Endothelial cell of umbilical vein (primary cell): ENCODE data around the gene PKP4. TPM values are rescaled to one million over a fixed set of nuclear protein-coding genes. Genes with fewer than 3 reads are reported as not detected.

Experiments used
- BruUV-seq: library from RNA; stranded (reverse); fragments of 400-500 nt; replicated peaks from 2 replicates; lab custom pipeline; 2021; lab: Mats Ljungman, UMichigan
- CTCF ChIA-PET: fragments of 300-600, 350-600 bp; sonication (Branson Sonifier 250); formaldehyde crosslinking; loops from one replicate; lab custom pipeline; 2021; ENCODE audit warnings: antibody characterized with exemption, inconsistent platforms; lab: Charles Lee
- POLR2A ChIA-PET: fragments of 300-600, 350-600 bp; sonication (Branson Sonifier 250); formaldehyde crosslinking; loops from one replicate; lab custom pipeline; 2021; ENCODE audit warnings: antibody characterized with exemption, inconsistent platforms; lab: Charles Lee
- DNase-seq: peaks from one replicate; pipeline ENCODE4 v3.0.0-alpha.2; 2011; ENCODE audit warnings: low read depth, low spot score
- FAIRE-seq: peaks from 2 replicates; lab custom pipeline; 2011; peaks lifted over from hg19 to GRCh38; lab: Jason Lieb, UNC
- H2AFZ ChIP-seq: 2 replicates; pipeline ENCODE4 v1.6.0; 2012; ENCODE audit warnings: low read depth, low read length, control low read depth, inconsistent platforms
- H3K27ac ChIP-seq: 2 replicates; pipeline ENCODE4 v1.5.1; 2011; ENCODE audit warnings: low read depth, mild to moderate bottlenecking, control low read depth, low read length, moderate library complexity; ENCODE audit not compliant: insufficient read depth
- H3K27me3 ChIP-seq, 2 experiments: 2 replicates each; pipeline versions ENCODE4 v1.6.0 to v1.6.1; 2011; ENCODE audit warnings: low read length in 2 of 2, mixed read lengths in 1 of 2; ENCODE audit not compliant: control insufficient read depth in 2 of 2, insufficient read depth in 2 of 2
- H3K36me3 ChIP-seq, 2 experiments: 2 replicates in 1 of 2; 3 replicates in 1 of 2; pipeline ENCODE4 v1.5.1; 2011; ENCODE audit warnings: low read length in 2 of 2, mild to moderate bottlenecking in 1 of 2, moderate library complexity in 1 of 2; ENCODE audit not compliant: control insufficient read depth in 2 of 2, insufficient read depth in 2 of 2; ENCODE audit errors: extremely low read depth in 1 of 2
- H3K4me1 ChIP-seq: 3 replicates; pipeline ENCODE4 v1.5.1; 2011; ENCODE audit warnings: mild to moderate bottlenecking, low read length; ENCODE audit not compliant: control insufficient read depth, insufficient read depth; ENCODE audit errors: extremely low read depth
- H3K4me2 ChIP-seq: 2 replicates; pipeline ENCODE4 v1.6.1; 2011; ENCODE audit warnings: low read length, control low read depth, mixed read lengths; ENCODE audit not compliant: insufficient read depth
- H3K4me3 ChIP-seq, 3 experiments: fragments of 200-600 bp in 1 of 3; sonication (generic), shearing (Covaris generic) in 1 of 3; replicated peaks in 1 of 3; 2 replicates each; pipeline ENCODE4 v1.5.1; 2011 to 2016; ENCODE audit warnings: control low read depth in 3 of 3, low read length in 3 of 3, mild to moderate bottlenecking in 2 of 3, inconsistent platforms in 1 of 3, low read depth in 1 of 3, moderate library complexity in 1 of 3; ENCODE audit not compliant: insufficient read depth in 1 of 3
- H3K79me2 ChIP-seq: 2 replicates; pipeline ENCODE4 v1.6.0; 2012; ENCODE audit warnings: low read length, inconsistent platforms; ENCODE audit not compliant: control insufficient read depth, insufficient read depth
- H3K9ac ChIP-seq: replicated peaks from 2 replicates; pipeline ENCODE3; 2011; ENCODE audit warnings: low read length, control low read depth; ENCODE audit not compliant: insufficient read depth; ENCODE audit errors: extremely low read depth
- H3K9me1 ChIP-seq: replicated peaks from 3 replicates; pipeline ENCODE4 v1.6.0; 2011; ENCODE audit warnings: mild to moderate bottlenecking, low read length; ENCODE audit not compliant: control insufficient read depth, insufficient read depth; ENCODE audit errors: extremely low read depth
- H3K9me3 ChIP-seq: replicated peaks from 2 replicates; pipeline ENCODE4 v1.5.1; 2012; ENCODE audit warnings: low read length, inconsistent platforms; ENCODE audit not compliant: control insufficient read depth, insufficient read depth
- H4K20me1 ChIP-seq: replicated peaks from 2 replicates; pipeline ENCODE3; 2011; ENCODE audit warnings: mild to moderate bottlenecking, low read length; ENCODE audit not compliant: control insufficient read depth, insufficient read depth; ENCODE audit errors: extremely low read depth
- EZH2 ChIP-seq: IDR thresholded peaks from 2 replicates; pipeline ENCODE4 v1.6.1; 2012; ENCODE audit warnings: borderline replicate concordance, low read depth, mild to moderate bottlenecking, moderate library complexity, low read length, inconsistent platforms; ENCODE audit not compliant: severe bottlenecking
- FOS ChIP-seq: IDR thresholded peaks from 2 replicates; pipeline ENCODE4 v1.6.1; 2011; ENCODE audit warnings: mild to moderate bottlenecking, low read length, moderate library complexity, borderline replicate concordance; ENCODE audit not compliant: insufficient read depth
- GATA2 ChIP-seq: IDR thresholded peaks from 2 replicates; pipeline ENCODE4 v1.7.0; 2011; ENCODE audit warnings: low read depth, mild to moderate bottlenecking, moderate library complexity, mixed read lengths, low read length; ENCODE audit not compliant: insufficient read length, insufficient read depth
- JUN ChIP-seq: IDR thresholded peaks from 2 replicates; pipeline ENCODE4 v1.6.1; 2011; ENCODE audit warnings: borderline replicate concordance, low read depth; ENCODE audit not compliant: insufficient read length, insufficient read depth
- MAX ChIP-seq: IDR thresholded peaks from 2 replicates; pipeline ENCODE4 v1.6.1; 2011; ENCODE audit not compliant: insufficient read depth, insufficient read length
- MYC ChIP-seq: IDR thresholded peaks from one replicate; pipeline ENCODE4 v1.6.1; 2011; ENCODE audit warnings: mild to moderate bottlenecking, low read depth, low read length
- POLR2A ChIP-seq: IDR thresholded peaks from 2 replicates; pipeline ENCODE4 v1.6.1; 2012; ENCODE audit warnings: low read depth, mild to moderate bottlenecking, control low read depth, low read length
- POLR2AphosphoS5 ChIP-seq: IDR thresholded peaks from 2 replicates; pipeline ENCODE4 v1.6.1; 2012; ENCODE audit warnings: low read depth, mild to moderate bottlenecking, control low read depth, low read length, moderate library complexity; ENCODE audit not compliant: insufficient read depth
- dilution Hi-C: fragments of 300-500 bp; cut with MboI; formaldehyde crosslinking; loops from one replicate; pipeline ENCODE4 v1.15.0; 2019; ENCODE audit warnings: low sequenced_read_pairs; ENCODE audit not compliant: extremely low pct_ligation_motif_present
- intact Hi-C: fragments of 100-400 bp; cut with micrococcal nuclease; formaldehyde crosslinking; loops from one replicate; pipeline ENCODE4 v1.10.0; 2022
- polyA plus RNA-seq, 4 experiments: library from polyadenylated mRNA; depleted of rRNA in 3 of 4; stranded (reverse) in 3 of 4; unstranded in 1 of 4; fragments of >200 nt; gene quantifications; 2 replicates each; pipeline versions ENCODE4 v1.2.1 to v1.2.3, GENCODE V29; 2011 to 2012; ENCODE audit warnings: missing spikeins in 1 of 4
- total RNA-seq: library from RNA; stranded (reverse); gene quantifications from 2 replicates; pipeline ENCODE4 v1.2.3, GENCODE V29; 2021
- TF ChIP-seq, protein P1 (sequence below), 2 donors: IDR thresholded peaks; 1 replicate in 1 of 2; 2 replicates in 1 of 2; pipeline ENCODE4 v1.5.1; 2011; ENCODE audit warnings: low read length in 2 of 2, mild to moderate bottlenecking in 2 of 2, moderate library complexity in 2 of 2, control low read depth in 1 of 2, inconsistent platforms in 1 of 2, low read depth in 1 of 2; ENCODE audit not compliant: insufficient read depth in 1 of 2; ENCODE audit errors: extremely low read depth in 1 of 2

PKP4 gene
- total and polyA plus RNA-seq, 2 donors (not counting 3 experiments of a cell fraction or from before 2014, with no cell fraction given) = 35.4 to 68.5 TPM

DNA sequence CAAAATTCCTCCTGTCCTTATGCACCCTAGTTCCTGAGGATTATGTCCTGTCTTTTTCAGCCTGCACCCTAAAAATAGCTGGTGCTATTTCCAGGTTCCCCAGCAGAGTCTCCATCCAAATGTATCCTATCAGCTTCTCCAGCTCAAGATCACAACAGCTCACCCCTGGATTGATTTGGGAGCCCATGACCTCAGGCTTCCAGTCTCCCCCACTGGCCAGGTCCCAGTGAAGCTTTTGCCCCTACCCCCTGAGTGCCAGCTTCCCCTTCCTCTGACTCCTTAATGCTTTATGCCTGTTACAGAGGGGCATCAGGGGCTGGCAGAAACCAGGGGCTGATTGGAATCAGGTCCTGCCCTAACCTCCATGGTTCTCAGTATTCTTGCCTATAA is 261.4 kb downstream of the PKP4 start:
- dilution Hi-C loops (no loop called here), intact Hi-C loops (loop anchor here (5.0 kb wide), 1 partner anchor 171 kb away; no protein-coding TSS in a partner anchor)
- Histone ChIP-seq H3K4me1 (peaks cover 38% of the 10 kb centered on the region), H3K4me3 (no peak overlapping the region), H3K4me2 (no peak overlapping the region), H3K36me3 (no peaks in the 10 kb centered on the region), H3K9me1 (no peaks in the 10 kb centered on the region), H3K27ac (peak overlapping the region; percentile 76), H3K79me2 (no peaks in the 10 kb centered on the region), H4K20me1 (no peaks in the 10 kb centered on the region), H2AFZ (no peak overlapping the region), H3K9me3 (no peaks in the 10 kb centered on the region), H3K27me3 (no peaks in the 10 kb centered on the region), H3K9ac (no peak overlapping the region)
- DNase-seq (no peak), FAIRE-seq (no peak)
- BruUV-seq = no TSS peak
- TF ChIP-seq, protein P1, sequence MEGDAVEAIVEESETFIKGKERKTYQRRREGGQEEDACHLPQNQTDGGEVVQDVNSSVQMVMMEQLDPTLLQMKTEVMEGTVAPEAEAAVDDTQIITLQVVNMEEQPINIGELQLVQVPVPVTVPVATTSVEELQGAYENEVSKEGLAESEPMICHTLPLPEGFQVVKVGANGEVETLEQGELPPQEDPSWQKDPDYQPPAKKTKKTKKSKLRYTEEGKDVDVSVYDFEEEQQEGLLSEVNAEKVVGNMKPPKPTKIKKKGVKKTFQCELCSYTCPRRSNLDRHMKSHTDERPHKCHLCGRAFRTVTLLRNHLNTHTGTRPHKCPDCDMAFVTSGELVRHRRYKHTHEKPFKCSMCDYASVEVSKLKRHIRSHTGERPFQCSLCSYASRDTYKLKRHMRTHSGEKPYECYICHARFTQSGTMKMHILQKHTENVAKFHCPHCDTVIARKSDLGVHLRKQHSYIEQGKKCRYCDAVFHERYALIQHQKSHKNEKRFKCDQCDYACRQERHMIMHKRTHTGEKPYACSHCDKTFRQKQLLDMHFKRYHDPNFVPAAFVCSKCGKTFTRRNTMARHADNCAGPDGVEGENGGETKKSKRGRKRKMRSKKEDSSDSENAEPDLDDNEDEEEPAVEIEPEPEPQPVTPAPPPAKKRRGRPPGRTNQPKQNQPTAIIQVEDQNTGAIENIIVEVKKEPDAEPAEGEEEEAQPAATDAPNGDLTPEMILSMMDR (IDR thresholded peaks at IDR 0.05; ENCODE audit: extremely low read depth in 1 of 2, insufficient read depth in 1 of 2, low read depth in 1 of 2, low read length in 2 of 2) = no peak
- TF ChIP-seq MAX (no peak), MYC (no peak), EZH2 (no peak)
- ChIA-PET CTCF (interaction anchor here (0.8 to 3.4 kb wide), 8 partner anchors 11 to 694 kb away, joined by 3 to 25 read pairs (median 6); partner anchors contain the start of genes CCDC148 and PKP4), POLR2A (interaction anchor here (1.6 kb wide), 1 partner anchor 50 kb away, joined by 6 read pairs; no protein-coding TSS in a partner anchor)

DNA sequence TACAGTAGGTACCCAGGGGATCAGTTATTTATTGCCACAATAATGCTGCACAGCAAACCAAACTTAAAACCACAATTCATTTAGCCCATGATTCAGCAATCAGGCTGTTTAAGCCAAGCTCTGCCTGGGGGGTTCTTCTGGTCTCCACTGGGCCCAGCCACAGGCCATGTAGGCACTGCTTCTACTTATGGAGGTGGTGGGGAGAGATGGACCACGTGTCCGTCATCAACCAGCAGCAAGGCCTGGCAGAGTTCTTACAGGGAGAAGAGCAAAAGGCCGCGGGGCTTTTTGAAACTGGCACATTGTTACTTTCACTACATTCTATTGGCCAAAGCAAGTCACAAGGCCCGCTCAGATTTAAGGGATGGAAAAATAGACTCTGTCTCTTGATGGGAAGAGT is 262.1 kb downstream of the PKP4 start:
- H3K4me1 ChIP-seq = peaks cover 38% of the 10 kb centered on the region
- no peak overlapping the region for H3K4me2 ChIP-seq
- no peaks in the 10 kb centered on the region for H3K36me3 ChIP-seq
- ChIA-PET CTCF (interaction anchor here (2.9 to 3.4 kb wide), 2 partner anchors 10 to 26 kb away, joined by 8 to 25 read pairs; no protein-coding TSS in a partner anchor), POLR2A (interaction anchor here (1.6 kb wide), 1 partner anchor 51 kb away, joined by 6 read pairs; no protein-coding TSS in a partner anchor)
- H3K9ac ChIP-seq = no peak overlapping the region
- no TSS peak for BruUV-seq
- intact Hi-C loops (loop anchor here (5.0 kb wide), 1 partner anchor 172 kb away; no protein-coding TSS in a partner anchor), dilution Hi-C loops (no loop called here)
- H2AFZ ChIP-seq = no peak overlapping the region
- no peaks in the 10 kb centered on the region for H3K9me3 ChIP-seq
- no peaks in the 10 kb centered on the region for H3K9me1 ChIP-seq
- FAIRE-seq = no peak
- H3K4me3 ChIP-seq = no peak overlapping the region
- no peak overlapping the region for H3K27ac ChIP-seq
- no peaks in the 10 kb centered on the region for H4K20me1 ChIP-seq
- peak; percentile 6 for DNase-seq
- TF ChIP-seq JUN = no peak
- TF ChIP-seq, protein P1 (IDR thresholded peaks at IDR 0.05; ENCODE audit: extremely low read depth in 1 of 2, insufficient read depth in 1 of 2, low read depth in 1 of 2, low read length in 2 of 2) = no peak
- TF ChIP-seq FOS = no peak
- TF ChIP-seq GATA2 = no peak
- TF ChIP-seq POLR2A = no peak
- no peak for TF ChIP-seq POLR2AphosphoS5
- TF ChIP-seq EZH2 = no peak
- no peak for TF ChIP-seq MYC
- no peaks in the 10 kb centered on the region for H3K79me2 ChIP-seq
- no peaks in the 10 kb centered on the region for H3K27me3 ChIP-seq
